ENCODE measurements around the gene P2RY8. TPM values are rescaled to one million over a fixed set of nuclear protein-coding genes. Genes with fewer than 3 reads are reported as not detected.

The P2RY8 gene
- total RNA-seq, 1 donor from 2014 or later: 0.17 TPM

Other genes with a start within 250 kb of the P2RY8 start
- gene IL3RA, start 200.4 kb downstream of the P2RY8 start, total RNA-seq: 23.6 and 64.7 TPM in 2 replicates
- 131 and 195 TPM in 2 replicates for gene SLC25A6, start 145.1 kb downstream of the P2RY8 start, total RNA-seq
- 9.7 and 12.5 TPM in 2 replicates for gene ASMTL, start 84.3 kb downstream of the P2RY8 start, total RNA-seq
- gene AKAP17A, start 54.4 kb upstream of the P2RY8 start, total RNA-seq: 33.0 and 36.1 TPM in 2 replicates
- not detected in 2 replicates for gene ASMT, start 77.9 kb upstream of the P2RY8 start, total RNA-seq

Data from dermis blood vessel endothelial cell (primary cell).